HT-29 (cell line): ENCODE results near the gene MEI1. TPM values are rescaled to one million over a fixed set of nuclear protein-coding genes. Genes with fewer than 3 reads are reported as not detected.
"Not testable (repeated sequence)": the region's sequence is repeated elsewhere in the genome, so short reads cannot be mapped to it uniquely, and the experiment has no call there.

Source experiments
- DNase-seq: peaks from one replicate; pipeline ENCODE4 v3.0.0-alpha.2; 2015; ENCODE audit warnings: low spot score
- total RNA-seq: library from RNA; depleted of rRNA; stranded (reverse); fragments of >200 nt; shearing (Covaris generic); gene quantifications from 2 replicates; pipeline ENCODE4 v1.2.3, GENCODE V29; 2014

The MEI1 gene
- total RNA-seq, 1 experiment from 2014 or later = not detected

- DNase-seq = no peak
Observed at GRCh38 chr22:41681616-41682015, 17.7 kb upstream of the MEI1 start.

- DNase-seq = peak; percentile 67
Observed at GRCh38 chr22:41682033-41682807, 17.1 kb upstream of the MEI1 start.

- DNase-seq = no peak
Observed at GRCh38 chr22:41683052-41683451, 16.3 kb upstream of the MEI1 start.

GRCh38 chr22:41683616-41684015 lies 15.7 kb upstream of the MEI1 start:
- no peak for DNase-seq

GRCh38 chr22:41684194-41684593 lies 15.1 kb upstream of the MEI1 start:
- DNase-seq = no peak

GRCh38 chr22:41686890-41687289 lies 12.4 kb upstream of the MEI1 start:
- DNase-seq = not testable (repeated sequence)

- DNase-seq = peak; percentile 33
Observed at GRCh38 chr22:41687901-41688364, 11.4 kb upstream of the MEI1 start.

- peak; percentile 87 for DNase-seq
Observed at GRCh38 chr22:41688365-41689211, 10.7 kb upstream of the MEI1 start, which contains the start of gene SNU13. SNU13 (minus strand) TSS chr22:41688867; CDS start chr22:41688796, 71 bp downstream.

- DNase-seq = no peak
Observed at GRCh38 chr22:41690476-41690875, 8.8 kb upstream of the MEI1 start.

- DNase-seq = no peak
Observed at GRCh38 chr22:41695211-41695610, 4.1 kb upstream of the MEI1 start.

- DNase-seq = no peak
Observed at GRCh38 chr22:41696703-41697102, 2.6 kb upstream of the MEI1 start.

GRCh38 chr22:41697126-41697775 lies 2.1 kb upstream of the MEI1 start:
- DNase-seq = peak; percentile 92

- DNase-seq = no peak
Observed at GRCh38 chr22:41700108-41700364, 733 bp downstream of the MEI1 start.

GRCh38 chr22:41702763-41703162 lies 3.5 kb downstream of the MEI1 start:
- no peak for DNase-seq

GRCh38 chr22:41709341-41709740 lies 10.0 kb downstream of the MEI1 start:
- no peak for DNase-seq

- no peak for DNase-seq
Observed at GRCh38 chr22:41713004-41713403, 13.7 kb downstream of the MEI1 start.

- DNase-seq = no peak
Observed at GRCh38 chr22:41722496-41722895, 23.2 kb downstream of the MEI1 start.

- DNase-seq = no peak
Observed at GRCh38 chr22:41725510-41726110, 26.3 kb downstream of the MEI1 start.

GRCh38 chr22:41731609-41732008 lies 32.3 kb downstream of the MEI1 start:
- DNase-seq = no peak

- DNase-seq = no peak
Observed at GRCh38 chr22:41732096-41732772, 32.9 kb downstream of the MEI1 start.

- not testable (repeated sequence) for DNase-seq
Observed at GRCh38 chr22:41733241-41733640, 33.9 kb downstream of the MEI1 start.
